Activated T-helper 1 cell treated with anti-CD3 and anti-CD28 coated beads, Interleukin-2, amount 50 U/mL, for 16 hours (primary cell): ENCODE data around the gene RNF224.

Experiments used
- DNase-seq, 2 donors: peaks; one replicate each; pipeline ENCODE4 v3.0.0-alpha.2; 2020; ENCODE audit warnings: low read depth in 1 of 2, low spot score in 1 of 2

The RNF224 gene

GRCh38 chr9:137227054-137227852 lies at the start of gene RNF224:
TSS of gene RNF224 (plus strand) at chr9:137227502. CDS start at chr9:137228336, 834 bp downstream.
- DNase-seq = peak; percentile 61 to 66

- no peak for DNase-seq
Measured at GRCh38 chr9:137178201-137178938, 48.9 kb upstream of the RNF224 start.

DNA sequence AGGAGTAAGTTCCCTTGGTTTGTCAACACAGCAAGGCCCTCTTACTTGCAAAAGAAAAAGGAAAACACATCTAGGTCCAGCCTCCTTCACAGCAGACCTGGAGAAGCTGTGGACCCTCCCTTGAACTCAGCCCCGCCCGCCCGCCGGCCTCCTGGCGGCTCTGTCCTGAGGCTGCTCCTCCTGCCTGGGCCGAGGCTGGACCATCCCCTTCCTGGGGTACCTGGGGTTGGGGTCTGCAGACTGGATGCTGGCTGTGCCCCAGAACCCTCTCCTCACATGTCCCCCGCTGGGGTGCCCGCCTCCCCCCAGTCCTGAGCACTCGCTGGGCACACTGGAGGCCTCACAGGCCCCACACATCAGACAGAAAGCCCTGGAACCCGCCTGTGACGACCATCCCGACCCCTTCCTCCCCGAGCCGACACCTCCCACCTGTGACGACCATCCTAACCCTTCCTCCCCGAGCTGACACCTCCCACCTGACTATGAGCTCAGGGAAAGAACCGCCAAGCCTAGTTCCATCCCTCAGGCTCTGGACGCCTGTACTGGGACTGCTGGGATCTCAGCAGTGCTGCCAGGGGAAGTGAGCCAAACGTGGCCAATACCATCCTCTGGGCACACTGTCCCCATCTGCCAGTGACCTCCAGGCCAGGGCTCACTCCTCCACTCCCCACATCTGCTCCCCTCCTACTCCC lies 48.2 kb upstream of the RNF224 start:
- no peak for DNase-seq

DNA sequence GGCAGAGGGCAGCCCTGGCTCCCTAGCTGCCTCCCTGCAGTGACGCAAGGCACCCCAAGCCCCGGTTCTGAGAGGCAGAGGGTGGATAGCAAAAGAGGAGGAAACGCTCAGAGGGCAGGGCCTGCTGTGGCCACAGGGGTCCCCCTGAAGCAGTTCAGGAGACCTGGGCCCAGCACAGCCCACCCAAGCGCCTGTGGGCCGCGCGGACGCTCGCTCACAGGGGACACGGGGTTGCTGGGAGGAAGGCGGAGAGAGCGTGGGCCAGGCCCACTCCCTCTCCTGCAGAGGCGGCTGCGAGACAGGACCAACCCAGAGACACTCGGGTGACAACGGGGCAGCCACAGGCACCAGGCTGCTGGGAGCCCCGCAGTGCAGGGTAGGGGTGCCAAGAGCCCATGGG lies 47.5 kb upstream of the RNF224 start:
- DNase-seq = no peak

DNA sequence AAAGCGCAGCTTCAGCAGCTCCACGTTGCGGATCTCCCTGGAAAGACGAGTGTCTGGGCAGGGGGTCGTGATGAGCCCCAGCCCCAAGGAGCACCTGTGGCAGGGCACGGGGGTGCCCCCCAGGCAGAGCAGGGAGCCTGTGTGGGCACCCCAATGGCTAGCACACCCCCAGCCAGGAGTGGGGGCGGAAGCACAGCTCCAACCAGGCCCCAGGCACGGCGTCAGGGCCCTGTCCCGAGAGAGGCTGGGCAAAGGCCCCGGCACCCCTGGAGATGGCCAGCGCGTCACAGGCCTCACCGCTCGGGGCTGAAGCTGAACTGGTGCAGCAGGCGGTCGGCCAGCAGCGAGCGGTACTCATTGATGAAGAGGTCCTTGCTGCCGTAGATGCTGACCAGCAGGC lies 46.8 kb upstream of the RNF224 start:
- no peak for DNase-seq

DNA sequence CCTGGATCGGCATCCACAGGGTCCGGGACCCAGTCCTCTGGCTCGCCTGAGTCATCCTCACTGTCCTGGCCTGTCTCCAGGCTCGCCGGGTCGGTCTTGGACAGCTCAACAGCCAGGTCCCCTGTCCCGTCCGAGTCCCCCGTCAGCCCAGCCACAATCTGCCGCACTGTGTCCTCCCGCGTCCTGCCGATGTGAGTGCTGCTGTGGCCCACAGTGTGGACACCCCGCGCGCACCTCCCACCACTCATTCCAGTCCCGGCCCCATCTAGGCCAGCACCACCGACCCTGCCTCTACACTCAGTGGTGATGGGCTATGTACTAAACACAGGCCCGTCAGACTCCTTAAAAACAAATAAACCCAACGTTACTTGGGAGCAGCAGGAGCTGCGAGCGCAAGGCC lies 45.6 kb upstream of the RNF224 start:
- no peak for DNase-seq

DNA sequence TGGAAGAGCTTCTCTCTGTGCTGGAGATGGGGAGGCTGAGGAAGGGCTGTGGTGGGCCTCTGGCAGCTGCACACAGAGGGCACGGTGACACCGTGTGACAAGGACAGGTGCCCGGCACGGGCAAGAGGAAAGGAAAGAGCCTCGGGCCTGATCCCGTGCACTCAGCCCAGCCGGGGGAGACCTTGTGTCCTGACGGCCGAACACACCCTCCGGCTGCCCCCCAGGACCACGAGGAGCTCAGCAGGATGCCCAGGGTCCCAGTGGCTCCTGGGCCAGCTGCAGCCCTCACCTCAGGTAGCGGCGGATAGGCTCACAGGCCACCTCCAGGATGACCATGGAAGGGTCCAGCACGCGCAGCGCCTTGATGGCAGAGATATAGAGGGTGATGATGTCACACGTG lies 44.5 kb upstream of the RNF224 start:
- DNase-seq = no peak

DNA sequence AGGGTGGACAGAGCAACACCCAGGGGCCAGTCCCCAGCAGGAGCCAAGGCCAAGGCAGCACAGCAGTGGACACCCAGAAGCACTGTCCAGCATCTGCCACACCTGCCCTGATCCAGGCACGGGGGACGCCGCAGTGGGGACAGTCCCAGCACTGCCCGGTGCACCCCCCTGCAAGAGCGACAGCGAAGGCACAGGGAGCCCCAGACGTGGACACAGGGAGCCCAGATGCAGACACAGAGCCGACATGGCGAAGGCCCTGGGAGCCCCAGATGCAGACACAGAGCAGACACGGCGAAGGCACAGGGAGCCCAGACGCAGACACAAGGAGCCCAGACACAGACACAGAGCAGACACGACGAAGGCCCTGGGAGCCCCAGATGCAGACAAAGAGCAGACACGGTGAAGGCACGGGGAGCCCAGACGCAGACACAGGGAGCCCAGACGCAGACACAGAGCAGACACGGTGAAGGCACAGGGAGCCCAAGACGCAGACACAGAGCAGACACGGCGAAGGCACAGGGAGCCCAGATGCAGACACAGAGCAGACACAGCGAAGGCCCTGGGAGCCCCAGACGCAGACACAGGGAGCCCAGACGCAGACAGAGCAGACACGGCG lies 43.2 kb upstream of the RNF224 start:
- DNase-seq = no peak

GRCh38 chr9:137184881-137185660 lies 42.2 kb upstream of the RNF224 start:
- DNase-seq = no peak

DNA sequence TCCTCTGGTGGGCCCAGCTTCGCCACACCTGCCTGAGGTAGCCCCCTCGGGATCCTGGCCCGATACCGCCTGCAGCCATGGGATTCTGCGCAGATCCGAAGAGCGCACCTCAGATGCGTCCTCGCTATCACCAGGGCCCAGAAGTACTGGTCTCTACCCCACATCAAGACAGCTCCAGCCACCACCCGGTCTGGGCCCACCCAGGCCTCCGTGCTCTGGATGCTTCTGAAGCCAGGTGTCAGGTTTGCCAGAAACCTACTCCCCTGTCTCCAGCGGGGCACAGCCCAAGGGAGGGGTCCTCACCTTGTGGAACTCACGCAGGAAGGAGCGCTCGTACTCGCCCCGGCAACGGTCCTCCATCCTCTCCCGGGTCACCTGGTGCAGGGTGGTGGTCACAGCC lies 41.4 kb upstream of the RNF224 start:
- no peak for DNase-seq

- no peak for DNase-seq
Measured at GRCh38 chr9:137186385-137186784, 40.9 kb upstream of the RNF224 start.

- DNase-seq = no peak
Measured at GRCh38 chr9:137187386-137187785, 39.9 kb upstream of the RNF224 start.

DNA sequence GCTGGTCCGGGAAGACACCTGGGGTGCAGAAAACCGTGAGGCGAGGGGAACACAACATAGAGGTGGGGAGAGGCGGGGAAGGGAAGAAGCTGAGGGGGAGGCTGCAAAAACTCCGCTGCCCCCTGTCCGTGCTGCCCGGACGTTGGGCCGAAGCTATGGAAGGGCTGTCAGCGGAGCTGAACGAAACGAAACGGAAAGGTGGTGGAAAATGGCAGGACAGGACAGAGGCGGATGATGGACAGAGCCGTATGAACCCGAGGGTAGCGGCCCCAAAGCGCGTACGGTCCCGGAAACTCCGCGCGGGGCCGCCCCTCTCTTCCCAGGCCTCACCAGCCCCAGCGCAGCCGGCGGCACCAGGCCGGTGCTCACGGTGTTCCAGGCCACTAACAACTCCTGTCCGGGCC lies 39.2 kb upstream of the RNF224 start:
- DNase-seq = no peak

GRCh38 chr9:137188490-137189296 lies 38.6 kb upstream of the RNF224 start, which contains the start of the genes ANAPC2 and SSNA1:
TSS of gene ANAPC2 (minus strand) at chr9:137188560. CDS start at chr9:137188532, 28 bp downstream.
TSS of gene SSNA1 (plus strand) at chr9:137188676. CDS start at chr9:137188727, 51 bp downstream.
- DNase-seq = peak; percentile 88 to 91

DNA sequence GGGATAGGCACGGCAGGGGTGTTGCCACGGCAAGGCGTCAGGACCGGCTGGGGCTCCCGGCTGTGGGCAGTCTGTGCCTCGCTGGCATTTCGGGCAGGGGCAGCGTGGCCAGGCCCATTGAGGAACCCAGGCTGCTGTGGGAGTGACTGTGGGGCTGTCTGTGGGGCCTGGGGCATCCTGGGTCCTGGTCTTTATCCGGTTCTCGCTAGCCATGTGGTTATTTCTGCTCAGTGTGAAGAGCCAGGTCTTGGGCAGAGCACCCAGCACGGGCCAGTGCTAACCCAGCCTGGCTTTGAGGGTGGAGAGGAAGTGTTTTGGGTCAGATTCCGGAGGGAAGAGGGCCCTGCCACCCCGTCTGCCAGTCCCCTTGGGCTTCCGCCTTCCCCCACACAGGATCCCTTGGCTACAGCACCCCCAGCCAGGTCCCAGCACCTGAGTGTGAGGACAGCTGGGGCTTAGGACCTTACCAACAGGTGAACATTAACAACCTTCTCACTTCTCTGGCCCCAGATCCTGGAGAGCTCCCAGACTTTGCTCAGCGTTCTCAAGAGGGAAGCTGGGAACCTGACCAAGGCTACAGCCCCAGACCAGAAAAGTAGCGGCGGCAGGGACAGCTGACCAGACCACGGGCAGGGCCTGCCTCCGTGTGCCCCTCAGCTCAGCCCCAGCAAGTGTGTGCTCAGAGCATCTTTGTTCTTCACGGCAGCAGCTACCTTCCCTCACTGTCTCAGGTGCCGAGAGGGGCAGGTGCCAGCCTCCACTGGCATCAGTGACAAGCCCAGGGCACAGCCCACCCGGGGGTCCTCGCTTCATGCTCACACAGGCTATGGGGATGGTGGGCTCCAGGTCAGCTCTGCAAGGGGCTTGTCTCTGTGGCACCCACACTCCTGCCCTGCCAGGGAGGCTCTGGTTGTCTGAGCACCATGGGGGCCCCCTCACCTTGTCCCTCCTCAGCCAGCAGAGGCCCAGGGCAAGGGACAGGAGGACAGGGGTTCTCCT lies 37.7 kb upstream of the RNF224 start:
- no peak for DNase-seq

DNA sequence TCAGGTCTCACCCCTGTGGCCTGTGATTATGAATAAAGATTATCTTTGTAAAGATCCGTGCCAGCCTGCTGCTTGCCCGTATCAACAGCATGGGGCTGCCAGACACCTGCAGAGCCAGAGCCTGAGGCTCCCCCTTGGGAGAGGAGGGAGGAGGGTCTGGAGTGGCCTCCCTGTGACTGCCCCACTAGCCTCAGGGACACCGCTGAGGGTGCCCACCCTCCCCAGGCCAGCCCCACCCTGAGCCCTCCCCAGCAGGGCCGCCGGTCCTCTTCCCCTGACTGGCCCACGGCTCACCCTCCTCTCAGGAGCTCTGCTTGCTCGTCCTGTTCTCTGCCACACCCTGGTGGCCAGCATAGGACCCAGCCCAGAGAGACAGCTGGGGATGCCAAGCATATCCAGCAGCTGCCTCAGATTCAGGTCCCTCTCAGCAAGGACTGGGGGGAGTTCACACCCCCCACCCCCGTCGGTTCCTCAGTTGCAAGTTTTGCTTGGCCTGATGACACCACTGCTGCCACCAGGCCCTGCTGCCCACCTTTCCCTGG lies 36.9 kb upstream of the RNF224 start:
- no peak for DNase-seq

DNA sequence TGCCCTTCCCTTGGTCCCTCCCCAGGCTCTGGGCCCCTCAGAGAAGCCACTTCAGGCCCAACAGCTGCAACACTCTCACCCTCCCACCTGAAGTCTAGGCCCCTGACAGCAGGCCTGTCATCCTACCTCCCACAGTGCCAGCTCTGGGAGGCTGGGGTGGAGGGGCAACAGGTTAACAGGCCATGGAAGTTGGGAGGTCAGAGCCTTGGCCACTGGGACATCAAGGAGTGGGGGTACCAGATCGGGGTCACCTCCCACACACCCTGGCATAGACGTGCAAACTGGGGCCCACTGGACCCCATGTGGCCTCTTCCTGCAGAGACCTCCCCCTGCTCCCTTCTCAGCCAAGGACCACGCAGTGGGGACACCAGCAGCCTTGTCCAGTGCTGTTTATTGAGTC lies 36.1 kb upstream of the RNF224 start:
- no peak for DNase-seq
